GM12865 (cell line): ENCODE measurements around the gene KANSL3.
A peak's percentile ranks its signal among the peaks of the same experiment; 100 is the strongest.

Source experiments
- DNase-seq: peaks from one replicate; pipeline ENCODE4 v3.0.0; 2010; ENCODE audit warnings: low read depth
- H3K4me3 ChIP-seq: 2 replicates; pipeline ENCODE4 v1.5.1; 2011; ENCODE audit warnings: mild to moderate bottlenecking, low read depth, low read length, control low read depth
- CTCF ChIP-seq: IDR thresholded peaks from 2 replicates; pipeline ENCODE4 v1.5.1; 2011; ENCODE audit warnings: low read length, control low read depth, low read depth, inconsistent platforms; ENCODE audit not compliant: insufficient read depth; ENCODE audit errors: missing control alignments

KANSL3 gene

GRCh38 chr2:96638144-96639121 lies at the start of gene KANSL3:
Gene KANSL3, minus strand, starts transcription at chr2:96638312. Its CDS starts 1,177 bp downstream, at chr2:96637135.
- DNase-seq = peak; percentile 97
- peak within 1 kb of the TSS; percentile 80 for H3K4me3 ChIP-seq
- TF ChIP-seq CTCF = no peak

- no peak for DNase-seq
- no peak for TF ChIP-seq CTCF
- H3K4me3 ChIP-seq = no peak overlapping the region
Observed at GRCh38 chr2:96687266-96687665, 49.2 kb upstream of the KANSL3 start.

- TF ChIP-seq CTCF = no peak
Observed at GRCh38 chr2:96685577-96686459, 47.7 kb upstream of the KANSL3 start.

GRCh38 chr2:96684883-96685576 lies 46.9 kb upstream of the KANSL3 start:
- DNase-seq = no peak
- H3K4me3 ChIP-seq = no peak overlapping the region
- TF ChIP-seq CTCF = no peak

More at GRCh38 chr2:96685577-96686459, 47.7 kb upstream of the KANSL3 start:
- H3K4me3 ChIP-seq = no peak overlapping the region
- no peak for DNase-seq

- no peak for TF ChIP-seq CTCF
- no peak overlapping the region for H3K4me3 ChIP-seq
- DNase-seq = no peak
Observed at GRCh38 chr2:96683972-96684820, 46.1 kb upstream of the KANSL3 start.

GRCh38 chr2:96683307-96683706 lies 45.2 kb upstream of the KANSL3 start:
- DNase-seq = no peak
- no peak overlapping the region for H3K4me3 ChIP-seq
- TF ChIP-seq CTCF = no peak
